MM.1S (cell line): ENCODE data around the gene VAV2.

Experiments used
- EZH2 ChIP-seq: fragments of 300-600 bp; sonication (generic); optimal IDR thresholded peaks from 2 replicates; pipeline ENCODE3; 2017; ENCODE audit warnings: low read depth, mild to moderate bottlenecking, antibody characterized with exemption, low read length, mixed read lengths
- TF ChIP-seq, protein P1 (sequence below): fragments of 300-600 bp; sonication (generic); IDR thresholded peaks from 2 replicates; pipeline ENCODE4 v1.5.1; 2016; ENCODE audit warnings: antibody characterized with exemption, low read length, mixed read lengths

DNA sequence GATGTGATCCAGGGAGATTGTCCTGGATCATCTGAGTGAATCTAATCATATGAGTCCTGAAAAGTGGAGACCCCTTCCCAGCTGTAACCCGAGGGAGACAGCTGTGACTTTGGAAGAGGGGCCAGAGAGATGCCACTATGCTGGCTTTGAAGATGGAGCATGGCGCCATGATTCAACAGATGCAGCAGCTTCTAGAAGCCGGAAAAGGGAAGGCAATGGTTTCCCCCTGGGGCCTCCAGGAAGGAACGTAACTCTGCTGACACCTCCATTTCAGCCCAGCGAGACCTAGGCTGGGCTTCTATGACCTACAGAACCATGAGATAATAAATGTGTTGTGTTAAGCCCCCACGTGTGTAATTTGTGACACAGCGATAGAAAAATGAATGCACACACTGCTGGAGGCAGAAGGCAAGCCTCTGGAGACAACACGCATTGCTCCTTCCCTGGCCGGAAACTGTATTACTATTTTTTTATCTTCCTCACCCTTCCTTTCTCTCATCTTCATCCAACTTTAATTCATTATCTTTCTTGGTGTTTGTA is 237.4 kb downstream of the VAV2 start:
- TF ChIP-seq, protein P1, sequence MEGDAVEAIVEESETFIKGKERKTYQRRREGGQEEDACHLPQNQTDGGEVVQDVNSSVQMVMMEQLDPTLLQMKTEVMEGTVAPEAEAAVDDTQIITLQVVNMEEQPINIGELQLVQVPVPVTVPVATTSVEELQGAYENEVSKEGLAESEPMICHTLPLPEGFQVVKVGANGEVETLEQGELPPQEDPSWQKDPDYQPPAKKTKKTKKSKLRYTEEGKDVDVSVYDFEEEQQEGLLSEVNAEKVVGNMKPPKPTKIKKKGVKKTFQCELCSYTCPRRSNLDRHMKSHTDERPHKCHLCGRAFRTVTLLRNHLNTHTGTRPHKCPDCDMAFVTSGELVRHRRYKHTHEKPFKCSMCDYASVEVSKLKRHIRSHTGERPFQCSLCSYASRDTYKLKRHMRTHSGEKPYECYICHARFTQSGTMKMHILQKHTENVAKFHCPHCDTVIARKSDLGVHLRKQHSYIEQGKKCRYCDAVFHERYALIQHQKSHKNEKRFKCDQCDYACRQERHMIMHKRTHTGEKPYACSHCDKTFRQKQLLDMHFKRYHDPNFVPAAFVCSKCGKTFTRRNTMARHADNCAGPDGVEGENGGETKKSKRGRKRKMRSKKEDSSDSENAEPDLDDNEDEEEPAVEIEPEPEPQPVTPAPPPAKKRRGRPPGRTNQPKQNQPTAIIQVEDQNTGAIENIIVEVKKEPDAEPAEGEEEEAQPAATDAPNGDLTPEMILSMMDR, result no peak
- TF ChIP-seq EZH2, result no peak
